ENCODE data around the gene DDR2.

The DDR2 gene

DNA sequence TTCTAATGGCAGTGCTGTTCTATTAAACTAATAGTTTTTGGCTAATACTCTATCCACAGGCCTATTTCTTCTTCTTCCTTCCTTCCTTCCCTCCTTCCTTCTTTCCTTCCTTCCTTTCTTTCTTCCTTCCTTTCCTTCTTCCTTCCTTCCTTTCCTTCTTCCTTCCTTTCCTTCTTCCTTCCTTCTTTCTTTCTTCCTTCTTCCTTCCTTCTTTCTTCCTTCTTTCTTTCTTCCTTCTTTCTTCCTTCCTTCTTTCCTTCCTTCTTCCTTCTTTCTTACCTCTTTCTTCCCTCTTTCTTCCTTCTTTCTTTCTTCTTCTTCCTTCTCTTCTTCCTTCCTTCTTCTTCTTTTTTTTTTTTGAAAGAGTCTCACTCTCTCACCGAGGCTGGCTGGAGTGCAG lies 197.0 kb downstream of the DDR2 start:
- POLR2A ChIA-PET: no interaction called here
- peaks cover 0 to 9% (median 4%) of the 10 kb centered on the region in 5 experiments for H3K27me3 ChIP-seq (replicated peaks in 2 of 5; ENCODE audit: control insufficient read depth in 4 of 5, insufficient read depth in 5 of 5, low read length in 4 of 5)
- H3K27ac ChIP-seq (ENCODE audit: insufficient read depth in 1 of 2, low read depth in 1 of 2, low read length in 2 of 2, poor library complexity in 1 of 2, severe bottlenecking in 2 of 2): no peak overlapping the region
- WGBS (ENCODE audit: insufficient coverage): no CpG with 5 or more reads among the region's 1 CpG
- H3K4me1 ChIP-seq (ENCODE audit: control extremely low read depth in 1 of 4, control insufficient read depth in 4 of 4, insufficient read depth in 4 of 4, low read length in 3 of 4): no peaks in the 10 kb centered on the region
- no peak overlapping the region for H3K4me3 ChIP-seq (ENCODE audit: control insufficient read depth in 1 of 7, extremely low read depth in 1 of 7, insufficient read depth in 4 of 7, low read depth in 2 of 7, low read length in 6 of 7)
- no peak for DNase-seq
- CTCF ChIA-PET: no interaction called here
- H3K36me3 ChIP-seq (ENCODE audit: control insufficient read depth in 4 of 4, insufficient read depth in 4 of 4, low read length in 3 of 4): no peaks in the 10 kb centered on the region
- H3K9me3 ChIP-seq (ENCODE audit: control extremely low read depth in 1 of 5, control insufficient read depth in 4 of 5, insufficient read depth in 2 of 5, low read depth in 1 of 5, low read length in 4 of 5): no peaks in the 10 kb centered on the region

DNA sequence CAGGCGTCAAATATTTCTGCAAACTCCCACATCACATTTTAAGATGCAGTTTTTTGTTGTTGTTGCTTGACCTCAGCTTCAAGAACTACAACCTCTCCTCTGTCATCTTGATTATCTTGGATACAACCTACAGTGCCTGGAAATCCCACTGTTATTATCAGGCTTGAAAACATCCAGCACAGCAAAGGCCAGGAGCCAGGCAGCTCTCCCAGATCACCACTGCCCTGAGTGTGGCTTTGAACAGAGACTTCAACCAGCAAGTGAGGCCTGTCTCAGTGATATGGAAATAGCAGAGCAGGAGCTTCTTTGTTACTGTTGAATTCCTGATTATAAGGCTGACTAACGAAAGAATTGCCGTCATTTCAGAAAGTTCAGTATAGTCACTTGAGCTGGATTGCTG lies 200.2 kb downstream of the DDR2 start:
- Histone ChIP-seq H3K4me1 (ENCODE audit: control extremely low read depth in 1 of 4, control insufficient read depth in 4 of 4, insufficient read depth in 4 of 4, low read length in 3 of 4) (no peaks in the 10 kb centered on the region), H3K9me3 (ENCODE audit: control extremely low read depth in 1 of 5, control insufficient read depth in 4 of 5, insufficient read depth in 2 of 5, low read depth in 1 of 5, low read length in 4 of 5) (no peaks in the 10 kb centered on the region), H3K27ac (ENCODE audit: insufficient read depth in 1 of 2, low read depth in 1 of 2, low read length in 2 of 2, poor library complexity in 1 of 2, severe bottlenecking in 2 of 2) (no peak overlapping the region), H3K36me3 (ENCODE audit: control insufficient read depth in 4 of 4, insufficient read depth in 4 of 4, low read length in 3 of 4) (no peaks in the 10 kb centered on the region), H3K4me3 (ENCODE audit: control insufficient read depth in 1 of 7, extremely low read depth in 1 of 7, insufficient read depth in 4 of 7, low read depth in 2 of 7, low read length in 6 of 7) (no peak overlapping the region), H3K27me3 (replicated peaks in 2 of 5; ENCODE audit: control insufficient read depth in 4 of 5, insufficient read depth in 5 of 5, low read length in 4 of 5) (peaks cover 0 to 2% (median 0%) of the 10 kb centered on the region in 5 experiments)
- no peak for DNase-seq
- ChIA-PET CTCF (interaction anchor here (1.5 kb wide), 1 partner anchor 16 kb away, joined by 3 read pairs; no protein-coding TSS in a partner anchor), POLR2A (interaction anchor here (0.6 kb wide), 1 partner anchor 646 kb away, joined by 3 read pairs; no protein-coding TSS in a partner anchor)
- 100% methylated on average over 2 of the region's 3 CpGs for WGBS (ENCODE audit: insufficient coverage)

DNA sequence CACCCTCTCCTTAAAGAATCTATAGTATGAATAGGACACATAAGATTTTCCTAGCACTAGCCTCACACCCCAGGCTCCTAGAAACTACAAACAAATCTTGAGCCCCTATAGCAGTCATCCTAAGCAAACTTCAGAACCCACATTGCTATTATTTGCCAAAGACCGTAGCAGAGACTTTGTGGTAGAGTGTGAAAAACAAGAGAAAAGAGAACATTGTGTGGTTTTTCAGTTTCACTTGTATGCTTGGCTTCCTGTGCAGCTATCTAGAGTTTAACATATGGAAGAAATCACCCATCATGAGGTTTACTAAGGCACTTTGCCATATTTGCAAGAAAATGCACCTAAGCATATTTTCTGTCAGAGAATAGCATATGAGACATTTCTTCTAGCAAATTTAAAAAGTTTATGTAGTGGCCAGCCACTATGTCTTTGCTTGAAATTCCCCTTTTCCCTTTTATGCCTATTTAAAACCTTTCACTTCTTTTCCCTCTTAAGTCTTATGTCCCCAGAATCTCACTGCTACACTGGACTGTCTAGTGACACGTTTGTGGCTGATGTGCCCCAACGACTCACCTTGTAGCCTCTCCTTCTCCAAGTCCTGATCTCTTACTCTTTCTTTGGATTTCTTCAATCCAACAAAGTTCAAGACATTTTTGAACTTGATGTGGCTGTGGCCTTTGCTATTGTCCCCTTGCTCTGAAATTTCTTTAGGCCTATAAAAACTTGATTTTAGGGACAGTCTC lies 203.1 kb downstream of the DDR2 start:
- no peaks in the 10 kb centered on the region for H3K36me3 ChIP-seq (ENCODE audit: control insufficient read depth in 4 of 4, insufficient read depth in 4 of 4, low read length in 3 of 4)
- ChIA-PET CTCF (no interaction called here), POLR2A (no interaction called here)
- 86% methylated on average over 2 of the region's 3 CpGs for WGBS (ENCODE audit: insufficient coverage)
- peaks cover 0 to 14% (median 6%) of the 10 kb centered on the region in 5 experiments for H3K9me3 ChIP-seq (ENCODE audit: control extremely low read depth in 1 of 5, control insufficient read depth in 4 of 5, insufficient read depth in 2 of 5, low read depth in 1 of 5, low read length in 4 of 5)
- no peak for DNase-seq
- H3K4me1 ChIP-seq (ENCODE audit: control extremely low read depth in 1 of 4, control insufficient read depth in 4 of 4, insufficient read depth in 4 of 4, low read length in 3 of 4): no peaks in the 10 kb centered on the region
- no peak overlapping the region for H3K4me3 ChIP-seq (ENCODE audit: control insufficient read depth in 1 of 7, extremely low read depth in 1 of 7, insufficient read depth in 4 of 7, low read depth in 2 of 7, low read length in 6 of 7)
- peaks cover 0 to 2% (median 0%) of the 10 kb centered on the region in 5 experiments for H3K27me3 ChIP-seq (replicated peaks in 2 of 5; ENCODE audit: control insufficient read depth in 4 of 5, insufficient read depth in 5 of 5, low read length in 4 of 5)
- no peak overlapping the region for H3K27ac ChIP-seq (ENCODE audit: insufficient read depth in 1 of 2, low read depth in 1 of 2, low read length in 2 of 2, poor library complexity in 1 of 2, severe bottlenecking in 2 of 2)

Data from common myeloid progenitor, CD34-positive (primary cell).